A172 (cell line): ENCODE results near the gene SGPL1. TPM values are rescaled to one million over a fixed set of nuclear protein-coding genes. Genes with fewer than 3 reads are reported as not detected.
A peak's percentile ranks its signal among the peaks of the same experiment; 100 is the strongest.

ENCODE experiments used
- DNase-seq: peaks from one replicate; pipeline ENCODE4 v3.0.0-alpha.2; 2015; ENCODE audit warnings: low spot score
- total RNA-seq: library from RNA; depleted of rRNA; stranded (reverse); fragments of >200 nt; shearing (Covaris generic); gene quantifications from 2 replicates; pipeline ENCODE4 v1.2.3, GENCODE V29; 2014

SGPL1 gene
- total RNA-seq, 1 experiment from 2014 or later: 25.5 TPM

DNA sequence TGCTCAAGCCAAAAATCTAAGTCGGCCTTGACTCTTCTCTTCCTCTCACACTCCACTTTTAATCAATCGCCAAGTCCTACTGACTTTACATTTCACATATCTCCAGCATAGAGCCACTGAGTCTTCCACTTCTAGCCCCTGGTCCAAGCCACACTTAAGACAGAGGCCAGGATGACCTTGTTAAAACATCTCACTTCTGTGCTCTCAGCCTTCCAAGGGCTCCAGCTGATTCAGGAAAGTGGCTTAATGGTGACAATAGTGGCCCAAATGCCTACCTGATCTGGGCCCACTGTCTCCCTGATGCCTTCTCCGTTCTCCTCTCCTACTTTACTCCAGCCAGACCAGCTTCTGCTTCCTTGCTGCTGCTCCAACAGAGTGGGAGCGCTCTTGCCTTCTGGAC is 35.0 kb upstream of the SGPL1 start:
- DNase-seq: no peak

DNA sequence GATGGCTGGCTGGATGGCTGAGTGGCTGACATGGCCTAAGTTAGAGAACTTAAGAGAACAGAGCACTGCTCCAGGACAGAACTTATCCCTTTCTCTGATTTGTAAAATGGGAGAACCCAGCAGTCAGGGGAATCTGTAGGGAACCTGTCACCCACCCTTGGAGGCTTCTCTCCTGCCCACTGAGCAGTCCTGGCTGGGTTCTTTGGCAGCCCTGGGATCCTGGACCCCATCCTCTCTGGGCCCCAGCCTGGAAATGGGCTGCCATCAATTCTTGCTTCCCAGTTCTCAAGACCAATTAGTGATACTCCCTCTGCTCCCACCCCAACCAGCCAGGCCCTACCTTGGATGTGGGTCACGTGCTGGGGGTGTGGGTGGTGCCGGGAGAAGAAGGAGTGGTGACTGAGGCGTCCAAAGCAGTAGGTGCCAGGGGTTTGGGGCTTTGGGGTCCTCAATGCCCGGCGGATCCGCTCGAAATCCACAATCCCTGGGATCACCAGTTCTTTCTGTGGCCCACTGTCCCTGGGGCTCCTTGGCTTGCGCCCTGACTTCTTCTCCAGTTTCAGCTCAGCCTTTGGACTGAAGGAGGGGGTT is 34.2 kb upstream of the SGPL1 start:
- no peak for DNase-seq

DNA sequence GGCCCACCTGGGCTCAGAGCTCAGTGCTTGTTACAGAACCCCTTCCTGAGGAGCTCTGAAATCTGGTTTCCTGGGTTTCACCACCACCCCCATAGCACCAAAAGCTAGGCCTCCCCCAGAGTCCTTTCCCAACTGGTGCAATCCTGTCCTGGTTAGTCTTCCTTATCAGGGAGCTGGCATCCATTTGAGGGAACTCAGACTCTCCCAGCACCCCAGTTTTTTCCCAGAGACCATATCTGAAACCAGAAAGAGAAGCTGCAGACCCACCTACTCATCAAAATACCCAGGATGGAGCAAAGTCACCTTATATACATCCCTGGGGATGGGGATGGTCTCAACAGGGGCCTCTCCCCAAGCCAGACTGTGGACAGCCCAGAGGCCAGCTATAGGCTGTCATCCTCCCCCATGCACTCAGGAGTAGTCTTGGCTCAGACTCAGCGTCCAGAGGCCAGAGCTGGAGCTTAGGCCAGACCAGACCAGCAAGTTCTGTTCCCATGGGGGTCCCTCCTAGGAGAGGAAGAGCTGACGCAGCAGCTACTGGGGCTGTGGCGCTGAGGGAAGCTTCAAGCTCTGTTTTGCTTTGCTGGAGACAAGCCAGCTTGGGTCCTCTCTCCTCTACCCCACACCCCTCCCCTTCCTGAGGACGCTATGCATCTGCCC is 33.5 kb upstream of the SGPL1 start:
- no peak for DNase-seq

DNA sequence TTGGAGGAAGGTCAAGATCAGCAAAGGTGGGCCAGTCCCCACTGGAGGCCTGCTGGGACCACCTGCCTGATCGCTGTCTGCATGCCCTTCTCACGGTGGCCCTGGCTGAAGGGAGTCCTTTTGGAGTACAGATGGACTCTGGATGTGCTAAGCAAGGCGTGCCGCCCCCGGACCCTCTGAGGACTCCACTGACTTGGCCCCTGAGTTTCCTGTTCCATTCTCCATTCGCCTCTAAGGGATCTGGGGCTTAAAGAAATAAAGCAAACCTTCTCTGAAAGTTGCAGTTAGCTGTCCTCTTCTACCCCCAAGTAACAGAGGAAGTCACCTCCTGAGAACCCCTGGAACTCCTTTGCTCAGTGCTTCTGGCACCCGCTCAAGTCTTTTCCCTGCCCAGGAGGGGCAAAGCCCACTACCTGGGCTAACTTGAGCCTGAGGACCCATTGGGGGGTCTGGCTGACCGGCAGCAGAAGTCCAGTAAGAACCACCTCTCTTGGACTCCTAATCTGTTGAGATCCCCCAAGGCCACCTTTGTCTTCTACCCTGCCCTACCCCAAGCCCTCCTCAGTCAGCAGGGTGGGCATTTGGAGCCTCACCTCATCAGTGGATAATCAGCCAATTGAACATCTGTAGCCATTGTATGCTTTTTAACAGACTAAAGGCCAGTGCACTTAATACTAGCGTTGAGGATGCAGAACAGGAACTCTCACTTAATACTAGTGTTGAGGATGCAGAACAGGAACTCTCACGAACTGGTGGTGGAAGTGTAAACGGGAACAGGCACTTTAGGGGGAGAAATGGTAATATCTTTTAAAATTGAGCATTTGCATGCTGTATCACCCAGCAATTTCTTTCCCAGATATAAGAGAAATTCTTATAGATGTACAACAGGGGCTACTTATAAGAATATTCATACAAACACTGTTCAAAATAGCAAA is 32.7 kb upstream of the SGPL1 start:
- no peak for DNase-seq

DNA sequence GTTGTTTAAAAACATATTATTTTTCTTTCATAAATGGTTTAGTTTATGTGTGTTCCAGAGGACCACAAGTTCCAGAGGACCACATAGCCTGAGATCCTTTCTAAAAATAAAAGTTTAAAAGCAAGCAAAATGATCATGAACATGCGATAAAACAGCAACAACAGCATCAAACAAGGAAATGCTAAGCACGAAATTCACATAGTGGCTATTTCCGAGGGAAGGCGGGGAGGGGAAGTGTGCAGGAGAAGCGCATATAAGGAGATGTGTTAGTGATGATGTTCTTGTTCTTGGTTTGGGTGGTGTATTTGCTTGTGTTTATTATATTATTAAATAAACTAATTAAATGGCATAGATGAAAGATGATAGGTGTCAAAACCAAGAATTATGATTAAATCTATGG is 31.7 kb upstream of the SGPL1 start:
- DNase-seq: no peak

DNA sequence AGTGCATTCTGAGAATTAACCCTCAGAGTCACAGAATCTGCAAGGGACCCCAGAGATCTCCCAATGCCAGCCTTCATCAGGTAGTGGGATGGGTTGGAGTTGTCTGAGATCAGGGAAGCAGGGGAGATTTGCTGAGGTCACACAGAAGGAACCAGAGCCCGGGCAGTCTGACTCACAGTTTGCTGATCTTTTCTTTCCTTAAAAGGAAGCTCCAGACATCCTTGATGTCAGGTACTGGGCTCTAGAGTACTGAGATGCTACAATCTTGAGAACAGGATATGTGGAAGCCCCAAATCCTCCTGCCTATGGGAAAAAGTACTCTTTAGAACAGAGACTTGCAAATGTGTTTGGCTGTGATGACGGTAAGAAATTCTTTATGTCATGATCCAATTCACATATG is 31.3 kb upstream of the SGPL1 start:
- peak; percentile 54 for DNase-seq

DNA sequence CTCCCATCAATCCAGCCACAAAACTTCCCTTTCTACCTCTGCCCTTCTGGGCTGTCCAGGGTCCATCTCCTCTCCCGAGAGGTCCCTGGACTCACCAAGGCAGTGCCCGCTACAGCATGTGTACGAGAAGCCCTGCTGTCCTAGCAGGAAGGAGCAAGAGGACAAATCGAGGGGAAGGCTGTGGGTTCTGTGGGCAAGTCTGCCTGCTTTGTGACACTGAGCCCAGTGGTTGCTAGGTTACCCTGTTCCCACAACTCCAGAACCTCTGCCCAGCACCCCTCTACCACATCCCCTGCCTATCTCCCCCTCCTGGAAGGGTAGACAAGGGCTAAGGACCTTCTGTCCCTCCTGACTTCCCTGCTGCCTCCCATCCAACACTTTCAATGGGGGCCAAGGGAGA is 30.6 kb upstream of the SGPL1 start, which contains the start of gene TBATA:
TBATA (minus strand) TSS at position 188 of the 400 bp plus-strand sequence. CDS start 1,998 bp downstream, outside the sequence.
- DNase-seq: no peak

DNA sequence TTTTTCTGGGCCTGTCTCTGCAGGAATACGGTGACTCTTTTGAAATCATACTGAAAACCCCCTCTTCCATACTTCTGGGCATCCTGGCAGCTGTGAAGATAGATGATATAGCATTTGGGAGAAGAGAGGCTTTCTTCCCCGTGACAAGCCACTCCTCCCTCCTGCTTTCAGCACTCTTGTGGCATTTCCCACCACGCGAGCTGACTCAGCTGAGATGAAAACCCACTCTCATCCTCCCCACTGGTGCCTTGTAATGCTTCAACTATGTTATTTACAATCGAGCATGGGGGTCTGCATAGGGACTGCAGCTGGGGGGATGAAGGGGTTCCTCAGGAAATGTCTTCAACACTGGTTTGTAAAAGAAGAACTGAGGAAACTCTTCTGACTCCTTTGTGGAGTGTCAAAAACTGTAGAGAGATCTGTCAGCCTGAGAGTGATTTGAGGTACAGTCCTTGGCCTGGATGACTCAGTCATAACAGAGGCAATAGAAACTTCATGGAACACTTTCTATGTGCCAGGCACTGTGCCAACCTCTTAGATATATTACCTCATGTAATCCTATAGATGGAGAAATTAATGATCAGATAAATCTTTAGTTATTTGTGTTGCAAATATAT is 28.8 kb upstream of the SGPL1 start:
- DNase-seq: no peak

DNA sequence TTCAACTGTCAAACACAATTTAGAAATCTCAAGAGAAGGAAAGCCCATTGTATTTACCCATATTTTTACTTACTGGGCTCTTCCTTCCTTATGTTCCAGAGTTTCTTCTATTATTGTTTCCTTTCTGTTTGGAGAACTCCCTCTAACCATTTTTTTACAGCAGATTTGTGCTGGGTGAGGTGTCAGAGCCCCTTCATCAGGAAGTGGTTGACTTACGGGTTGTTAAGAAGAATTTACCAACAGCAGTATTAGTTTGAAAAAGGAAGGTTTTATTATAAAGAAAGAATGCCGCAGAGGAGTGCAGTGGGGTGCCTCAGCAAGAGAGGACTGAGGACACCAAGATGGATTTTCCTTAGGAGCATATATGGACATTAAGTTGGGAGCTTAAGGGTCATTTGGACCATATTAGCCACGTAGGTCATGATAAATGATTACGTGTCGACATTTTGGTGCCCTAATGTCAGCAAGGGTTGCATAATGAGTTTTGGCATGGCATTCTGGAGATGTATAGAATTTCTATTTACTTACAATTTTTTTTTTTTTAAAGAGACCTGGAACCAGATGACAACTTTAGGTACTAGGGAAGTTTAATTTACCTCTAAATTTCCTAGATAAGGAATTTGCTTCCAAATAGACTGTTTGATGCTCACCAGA is 24.2 kb upstream of the SGPL1 start:
- no peak for DNase-seq

DNA sequence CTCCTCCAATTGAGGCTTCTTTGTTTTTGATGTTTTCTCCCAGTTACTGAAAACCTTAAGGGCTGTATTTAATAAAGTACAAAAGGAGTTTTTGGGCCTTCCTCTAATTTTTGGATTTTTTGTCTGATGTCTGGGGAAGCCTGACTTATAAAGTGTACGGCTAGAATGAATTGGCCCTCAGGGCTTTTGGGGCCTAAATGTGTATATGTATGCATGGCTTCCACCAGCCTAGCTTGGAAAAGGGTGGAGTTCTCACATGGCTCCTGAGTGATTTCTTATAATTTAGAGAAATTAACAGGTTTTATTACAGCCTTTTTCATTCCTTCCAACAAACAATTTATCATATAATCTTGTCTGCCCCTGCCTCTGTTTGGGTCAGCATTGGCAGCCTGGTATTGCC is 20.1 kb upstream of the SGPL1 start:
- DNase-seq: no peak

DNA sequence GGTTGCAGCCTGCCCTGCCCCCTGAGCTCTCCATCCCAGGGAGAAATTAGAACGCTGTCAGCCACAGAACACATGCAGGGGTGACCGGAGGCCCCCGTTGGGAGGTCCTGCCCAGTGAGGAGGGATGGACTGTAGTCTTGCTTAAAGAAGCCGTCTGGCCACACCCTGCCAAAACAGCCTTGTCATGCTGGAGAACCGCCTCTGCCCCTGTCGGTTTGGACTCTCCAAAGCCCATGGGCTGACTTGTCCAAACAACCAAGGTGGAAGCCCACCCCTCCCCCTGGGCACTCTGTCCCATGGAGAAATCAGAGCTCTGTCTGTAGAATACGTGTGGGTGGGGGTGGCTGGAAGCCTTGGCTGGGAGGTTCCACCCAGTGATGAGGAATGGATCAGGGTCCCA is 17.9 kb upstream of the SGPL1 start:
- DNase-seq: no peak

DNA sequence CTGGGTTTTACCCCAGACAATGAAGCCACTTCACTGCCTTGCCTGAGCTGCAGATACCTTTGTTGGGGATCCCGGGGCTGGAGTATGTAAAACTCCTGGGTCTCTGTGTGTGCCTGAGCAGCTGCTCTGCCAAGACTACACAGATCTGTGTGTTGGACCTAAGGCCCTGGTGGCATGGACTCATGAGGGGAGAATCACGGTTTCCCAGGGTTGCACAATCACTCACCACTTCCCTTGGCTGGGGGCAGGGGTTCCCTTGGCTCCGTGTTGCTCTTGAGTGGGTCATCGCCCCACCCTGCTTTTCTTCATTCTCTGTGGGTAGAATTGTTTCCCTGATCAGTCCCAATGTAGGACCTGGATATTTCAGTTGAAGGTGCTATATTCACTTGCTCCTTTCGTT is 16.6 kb upstream of the SGPL1 start:
- DNase-seq: no peak

DNA sequence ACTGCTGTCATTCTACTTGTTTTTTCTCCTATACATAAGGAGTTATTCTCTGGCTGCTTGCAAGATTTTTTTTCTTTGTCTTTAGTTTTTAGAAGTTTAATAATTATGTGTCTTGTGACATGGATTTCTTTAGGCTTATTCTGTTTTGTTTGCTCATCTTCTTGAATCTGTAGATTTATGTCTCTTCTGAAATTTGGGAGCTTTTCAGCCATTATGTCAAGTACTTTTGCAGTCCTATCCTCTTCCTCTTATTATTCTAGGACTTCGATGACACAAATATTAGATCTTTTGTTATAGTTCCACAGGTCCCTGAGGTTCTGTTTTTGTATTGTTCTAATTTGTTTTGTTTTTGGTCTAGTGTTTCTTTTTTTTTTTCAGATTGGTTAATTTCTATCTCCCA is 13.9 kb upstream of the SGPL1 start:
- DNase-seq: no peak

DNA sequence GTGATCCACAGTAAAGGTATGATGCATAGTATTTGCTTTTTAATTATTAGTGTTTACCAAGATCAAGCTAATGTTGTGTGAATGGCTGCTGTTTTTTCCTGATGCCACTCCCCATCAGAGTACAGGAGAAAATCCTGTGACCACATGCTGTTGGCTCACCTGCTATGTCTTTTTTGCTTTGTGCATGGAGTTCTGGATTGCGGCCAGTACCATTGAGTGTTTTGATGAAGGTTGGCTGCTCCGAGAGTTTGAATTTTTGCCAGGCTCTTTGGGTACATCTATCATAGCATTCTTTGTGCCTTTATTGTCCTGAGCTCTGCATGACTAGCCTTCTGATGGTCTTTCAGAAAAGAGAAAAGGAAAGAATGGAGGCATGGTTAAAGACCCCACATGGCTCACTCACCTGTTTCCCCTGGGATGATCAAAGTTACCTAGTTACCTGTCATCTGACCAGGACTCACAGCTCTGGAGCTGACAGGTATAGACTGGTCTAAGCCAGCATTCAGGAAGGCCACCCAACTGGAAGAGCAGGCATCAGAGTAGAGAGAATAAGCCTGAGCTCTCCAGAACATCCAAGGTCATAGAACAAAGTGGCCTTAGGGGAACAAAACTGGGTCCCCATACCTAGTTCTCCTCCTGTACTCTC is 11.8 kb upstream of the SGPL1 start:
- DNase-seq: no peak

DNA sequence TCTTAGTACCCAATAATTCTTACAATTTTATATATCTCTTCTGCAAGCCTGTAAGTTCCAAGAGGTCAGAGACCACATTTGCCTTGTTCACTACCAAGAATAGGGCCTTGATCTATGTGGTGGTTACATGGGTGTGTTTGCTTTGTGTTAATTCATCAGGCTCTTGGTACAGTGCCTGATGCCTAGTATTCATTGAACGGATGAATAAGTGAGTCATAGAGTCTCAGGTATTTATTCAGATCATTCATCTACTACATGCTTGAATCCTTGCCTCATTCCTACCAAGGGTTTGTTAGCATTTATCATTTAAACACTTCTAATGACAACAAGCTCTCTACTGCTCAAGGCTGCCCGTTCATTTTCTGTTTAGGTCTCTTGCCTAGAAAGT is 11.3 kb upstream of the SGPL1 start:
- DNase-seq: peak; percentile 13

DNA sequence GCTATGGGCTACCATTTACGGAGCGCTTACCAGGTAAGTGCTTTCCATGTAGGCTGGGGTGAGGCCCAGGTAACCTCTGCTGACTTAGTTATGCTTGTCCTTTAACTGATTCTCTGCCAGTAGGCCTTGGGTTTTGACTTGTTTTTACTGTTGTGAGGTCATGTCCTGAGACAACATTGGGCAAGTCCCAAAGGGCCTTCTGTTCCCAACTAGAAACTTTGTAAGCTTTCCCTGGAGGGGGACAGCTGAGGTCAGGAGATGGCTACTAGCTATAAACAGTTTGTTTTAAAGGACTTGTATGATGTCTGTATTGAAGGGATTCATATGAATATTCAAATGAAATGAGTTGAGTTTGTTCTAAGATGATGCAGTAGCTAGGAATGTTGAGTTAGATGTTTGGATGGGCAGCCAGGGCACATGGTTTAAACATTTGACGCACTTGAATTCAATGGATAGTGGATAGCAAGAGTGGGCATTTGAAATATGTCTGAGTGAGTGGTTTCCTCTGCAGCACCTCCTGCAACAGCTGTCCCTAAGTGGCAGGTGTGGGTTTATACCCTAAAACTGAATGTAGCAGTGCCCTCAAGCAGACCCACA is 10.0 kb upstream of the SGPL1 start:
- no peak for DNase-seq

DNA sequence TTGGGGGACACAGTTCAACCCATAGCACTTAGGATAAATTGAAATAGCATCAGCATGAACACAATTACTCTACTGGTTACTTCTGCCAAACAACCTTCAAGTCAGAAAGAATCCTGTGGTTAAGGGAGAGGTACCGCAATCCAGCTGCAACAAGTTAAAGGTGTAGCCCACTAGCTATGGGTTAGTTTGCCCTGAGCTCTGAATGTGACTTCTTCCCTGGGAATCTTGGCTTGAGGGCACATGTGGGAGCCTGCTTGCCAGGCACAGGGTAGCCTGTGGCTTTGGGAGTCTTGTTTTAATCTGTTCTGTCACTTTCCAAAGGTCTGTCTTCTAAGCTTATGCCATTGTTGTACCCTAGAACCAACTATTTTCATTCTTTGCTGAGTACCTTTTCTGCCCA is 8.9 kb upstream of the SGPL1 start:
- DNase-seq: no peak

DNA sequence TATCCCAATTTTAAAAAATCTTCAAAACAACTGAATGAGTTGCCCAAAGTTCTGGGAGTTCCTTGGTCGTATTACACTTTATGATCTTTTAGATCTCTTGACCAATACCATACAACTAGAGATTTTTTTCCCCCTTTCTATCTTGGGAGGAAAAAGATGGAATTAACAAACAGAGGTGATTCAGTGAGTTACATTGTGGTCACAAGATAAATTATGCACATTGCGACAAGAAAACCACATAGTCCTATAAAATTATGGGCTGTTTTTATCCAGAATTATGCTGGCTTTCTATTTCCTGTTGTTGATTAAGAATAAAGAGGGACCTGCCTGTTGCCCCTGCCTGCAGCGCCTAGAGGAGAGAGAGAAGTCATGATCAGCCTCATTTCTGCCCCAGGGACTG is 8.2 kb upstream of the SGPL1 start:
- DNase-seq: peak; percentile 42

DNA sequence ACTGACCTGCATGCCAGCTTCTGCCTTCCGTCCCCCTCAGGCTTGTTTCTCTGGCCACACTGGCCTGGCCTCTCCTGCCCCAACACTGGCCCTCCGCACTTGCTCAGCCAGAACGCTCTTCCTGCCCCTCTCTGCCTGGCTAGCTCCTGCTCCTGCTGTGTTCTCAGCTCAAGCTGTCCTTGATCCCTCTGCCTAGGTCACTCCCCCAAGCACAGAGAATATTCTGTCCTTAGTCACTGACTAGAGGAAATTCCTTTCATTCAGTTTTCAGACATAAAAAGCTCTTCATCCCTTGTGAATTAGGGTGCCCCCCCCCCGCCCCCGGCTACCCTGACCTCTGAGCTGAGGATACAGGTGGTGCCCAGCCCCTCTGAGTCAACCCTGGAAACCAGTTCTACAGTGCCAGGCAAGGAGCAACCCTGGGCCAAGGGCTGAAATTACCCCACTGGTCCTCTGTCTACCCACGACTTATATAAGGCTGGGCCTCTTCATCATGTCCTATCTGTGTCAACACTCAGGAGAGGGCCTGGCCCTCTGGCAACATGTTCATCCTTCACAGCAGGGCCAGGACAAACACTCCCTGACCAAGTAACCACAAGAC is 6.6 kb upstream of the SGPL1 start:
- DNase-seq: no peak

DNA sequence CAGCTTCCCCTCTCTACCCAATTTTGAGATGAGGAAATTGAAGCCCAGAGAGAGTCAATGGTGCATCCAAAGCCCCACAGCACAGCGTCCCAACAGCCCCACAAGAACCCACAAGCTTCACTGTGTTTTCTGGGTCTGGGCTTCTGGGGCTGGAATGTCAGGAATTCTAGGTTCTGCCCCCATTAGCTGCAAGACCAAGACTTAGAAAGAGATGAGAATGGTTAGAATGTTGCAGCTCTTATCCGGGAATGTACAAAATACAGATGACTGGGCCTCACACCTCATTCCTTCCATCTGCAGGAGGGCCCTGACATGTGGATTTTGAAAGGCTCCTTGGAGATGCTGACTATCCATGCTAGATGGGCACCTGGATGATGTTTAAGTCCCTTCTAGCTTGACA is 6.0 kb upstream of the SGPL1 start:
- no peak for DNase-seq

DNA sequence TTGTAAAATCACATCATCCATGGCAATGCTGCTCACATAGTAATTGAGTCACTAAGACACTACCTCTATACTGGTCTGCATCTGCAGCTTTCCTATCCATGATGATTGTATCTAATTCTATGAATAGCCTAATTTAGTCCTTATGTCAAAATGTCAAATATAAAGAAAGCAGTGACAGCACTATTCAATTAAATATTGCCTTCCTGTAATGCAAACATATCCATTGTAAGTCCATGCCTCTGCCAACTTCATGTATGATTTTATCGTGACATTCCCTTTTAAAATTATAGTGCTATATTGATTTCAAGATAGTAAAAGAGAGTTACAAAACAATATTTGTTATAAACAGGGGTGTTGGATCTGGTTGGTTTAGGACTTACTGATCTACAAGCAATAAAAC is 4.8 kb upstream of the SGPL1 start:
- no peak for DNase-seq
